ENCODE results near the gene DISC1. TPM values are rescaled to one million over a fixed set of nuclear protein-coding genes. Genes with fewer than 3 reads are reported as not detected.

Gene DISC1
- total and polyA plus RNA-seq, 2 of the 13 experiments (the other 11 are each of a cell fraction or from before 2014, with no cell fraction given), result 4.2 to 4.6 TPM

GRCh38 chr1:232084584-232085223 lies 458.1 kb downstream of the DISC1 start:
- WGBS (ENCODE audit: low lambda C conversion rate), result 0% methylated on average over 4 of the region's 6 CpGs
- no TSS peak for BruUV-seq (replicated peaks)
- peak; percentile 68 for ATAC-seq
- Histone ChIP-seq H3K79me2 (ENCODE audit: insufficient read depth, low read length) (no peaks in the 10 kb centered on the region), H4K20me1 (ENCODE audit: insufficient read depth, low read length) (no peaks in the 10 kb centered on the region), H3K36me3 (replicated peaks in 1 of 2; ENCODE audit: control insufficient read depth in 1 of 2, insufficient read depth in 2 of 2, low read length in 2 of 2) (no peaks in the 10 kb centered on the region), H3K27ac (ENCODE audit: extremely low read length, insufficient read depth, low read length) (no peak overlapping the region), H2AFZ (ENCODE audit: low read length) (no peak overlapping the region), H3K9ac (ENCODE audit: insufficient read depth, low read depth, low read length) (no peak overlapping the region), H3K9me3 (ENCODE audit: low read length) (no peaks in the 10 kb centered on the region), H3K4me3 (replicated peaks in 1 of 3; ENCODE audit: insufficient read depth in 1 of 3, low read depth in 2 of 3, low read length in 3 of 3) (no peak overlapping the region), H3K4me1 (ENCODE audit: insufficient read depth, low read length) (no peaks in the 10 kb centered on the region), H3K27me3 (ENCODE audit: control insufficient read depth in 1 of 2, insufficient read depth in 2 of 2, low read length in 2 of 2) (peaks cover 0 to 4% of the 10 kb centered on the region in 2 experiments; a peak in 1 of 5 replicates), H3K4me2 (ENCODE audit: low read depth, low read length) (no peak overlapping the region)
- CTCF ChIA-PET (ENCODE audit: low intra/inter-chr PET ratio, low total read pairs), result no interaction called here
- FAIRE-seq, result no peak
- intact Hi-C loops (cut with micrococcal nuclease; ENCODE audit: unreplicated experiment) (no loop called here), in situ Hi-C loops (cut with HindIII; ENCODE audit: extremely low pct_ligation_motif_present, low pct_unique_long_range_greater_than_20kb) (no loop called here)
- POLR2A ChIA-PET, result no interaction called here
- no peak for DNase-seq (ENCODE audit: low spot score)
- TF ChIP-seq MAFK (conservative IDR thresholded peaks at IDR 0.05 in 1 of 2, IDR thresholded peaks at IDR 0.05 in 1 of 2; ENCODE audit: low read length in 2 of 2) (peak; percentile 81 to 86), MAFF (IDR thresholded peaks at IDR 0.05; ENCODE audit: low read depth, low read length) (peak; percentile 79), SRSF9 (IDR thresholded peaks at IDR 0.05; ENCODE audit: borderline replicate concordance, insufficient read depth, low read depth, low read length, poor library complexity, severe bottlenecking) (no peak), ZNF30 (CRISPR knock-in tag; IDR thresholded peaks at IDR 0.05) (no peak), JARID2 (CRISPR knock-in tag; IDR thresholded peaks at IDR 0.05; ENCODE audit: insufficient replicate concordance) (no peak), PHF21A (CRISPR knock-in tag; IDR thresholded peaks at IDR 0.05) (no peak), ZNF678 (CRISPR knock-in tag; IDR thresholded peaks at IDR 0.05) (no peak), SP4 (CRISPR knock-in tag; IDR thresholded peaks at IDR 0.05) (no peak), ZNF703 (CRISPR knock-in tag; IDR thresholded peaks at IDR 0.05; ENCODE audit: borderline replicate concordance) (no peak), MTA3 (CRISPR knock-in tag; IDR thresholded peaks at IDR 0.05) (no peak), ZNF550 (CRISPR knock-in tag; IDR thresholded peaks at IDR 0.05; ENCODE audit: borderline replicate concordance) (no peak), REST (IDR thresholded peaks at IDR 0.05; ENCODE audit: borderline replicate concordance in 1 of 2, low read depth in 1 of 2, low read length in 2 of 2) (peak; percentile 64 to 93), ZNF232 (CRISPR knock-in tag; IDR thresholded peaks at IDR 0.05; ENCODE audit: borderline replicate concordance) (0 out of 2 replicates have a peak, but pooled peaks have one; percentile 40), NKX3-1 (CRISPR knock-in tag; IDR thresholded peaks at IDR 0.05) (no peak), CHD4 (IDR thresholded peaks at IDR 0.05; ENCODE audit: borderline replicate concordance, low read length) (no peak), ZFP36L1 (CRISPR knock-in tag; IDR thresholded peaks at IDR 0.05) (no peak)
